Measurements from ENCODE around the gene UBTD2.
"Not testable (repeated sequence)": the region's sequence is repeated elsewhere in the genome, so short reads cannot be mapped to it uniquely, and the experiment has no call there.

UBTD2 gene

DNA sequence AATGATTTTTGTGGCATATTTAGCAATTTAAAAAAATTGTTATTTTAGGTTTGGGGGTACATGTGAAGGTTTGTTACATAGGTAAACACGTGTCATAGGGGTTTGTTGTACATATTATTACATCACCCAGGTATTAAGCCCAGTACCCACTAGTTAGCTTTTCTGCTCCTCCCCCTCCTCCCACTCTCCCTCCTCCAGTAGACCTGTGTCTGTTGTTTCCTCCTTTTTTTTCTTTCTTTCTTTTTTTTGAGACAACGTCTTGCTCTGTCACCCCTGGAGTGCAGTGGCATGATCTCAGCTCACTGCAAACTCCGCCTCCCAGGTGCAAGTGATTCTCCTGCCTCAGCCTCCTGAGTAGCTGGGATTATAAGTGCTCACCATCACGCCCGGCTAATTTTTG, 8.3 kb upstream of the UBTD2 start:
- not testable (repeated sequence) for DNase-seq

DNA sequence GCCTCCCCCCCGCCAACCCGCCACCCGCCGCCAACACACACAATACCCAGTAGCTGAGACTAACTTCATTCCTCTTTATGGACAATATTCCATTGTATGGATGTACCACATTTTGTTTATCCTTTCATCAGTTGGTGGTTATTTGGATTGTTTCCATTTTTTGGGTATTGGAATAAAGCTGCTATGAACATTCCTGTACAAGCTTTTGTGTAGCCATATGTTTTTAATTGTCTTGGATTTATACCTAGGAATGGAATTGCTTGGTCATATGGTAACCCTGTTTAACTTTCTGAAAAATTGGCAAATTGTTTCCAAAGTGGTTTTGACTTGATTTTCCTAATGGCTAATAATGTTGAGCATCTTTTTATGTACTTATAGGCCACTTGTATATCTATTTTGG, 4.9 kb upstream of the UBTD2 start:
- DNase-seq = no peak

DNA sequence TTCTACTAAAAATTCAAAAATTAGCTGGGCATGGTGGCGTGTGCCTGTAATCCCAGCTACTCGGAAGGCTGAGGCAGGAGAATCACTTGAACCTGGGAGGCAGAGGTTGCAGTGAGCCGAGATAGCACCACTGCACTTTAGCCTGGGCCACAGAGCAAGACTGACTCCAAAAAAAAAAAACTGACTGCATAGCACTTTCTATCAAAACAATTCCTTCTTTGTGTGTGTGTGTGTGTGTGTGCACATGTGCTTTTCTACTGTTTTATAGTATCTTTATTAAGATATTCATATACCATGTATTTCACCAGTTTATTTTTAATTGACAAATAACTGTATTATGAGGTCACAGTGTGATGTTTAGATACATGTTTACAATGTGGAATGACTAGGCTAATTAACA, 3.6 kb upstream of the UBTD2 start:
- not testable (repeated sequence) for DNase-seq

DNA sequence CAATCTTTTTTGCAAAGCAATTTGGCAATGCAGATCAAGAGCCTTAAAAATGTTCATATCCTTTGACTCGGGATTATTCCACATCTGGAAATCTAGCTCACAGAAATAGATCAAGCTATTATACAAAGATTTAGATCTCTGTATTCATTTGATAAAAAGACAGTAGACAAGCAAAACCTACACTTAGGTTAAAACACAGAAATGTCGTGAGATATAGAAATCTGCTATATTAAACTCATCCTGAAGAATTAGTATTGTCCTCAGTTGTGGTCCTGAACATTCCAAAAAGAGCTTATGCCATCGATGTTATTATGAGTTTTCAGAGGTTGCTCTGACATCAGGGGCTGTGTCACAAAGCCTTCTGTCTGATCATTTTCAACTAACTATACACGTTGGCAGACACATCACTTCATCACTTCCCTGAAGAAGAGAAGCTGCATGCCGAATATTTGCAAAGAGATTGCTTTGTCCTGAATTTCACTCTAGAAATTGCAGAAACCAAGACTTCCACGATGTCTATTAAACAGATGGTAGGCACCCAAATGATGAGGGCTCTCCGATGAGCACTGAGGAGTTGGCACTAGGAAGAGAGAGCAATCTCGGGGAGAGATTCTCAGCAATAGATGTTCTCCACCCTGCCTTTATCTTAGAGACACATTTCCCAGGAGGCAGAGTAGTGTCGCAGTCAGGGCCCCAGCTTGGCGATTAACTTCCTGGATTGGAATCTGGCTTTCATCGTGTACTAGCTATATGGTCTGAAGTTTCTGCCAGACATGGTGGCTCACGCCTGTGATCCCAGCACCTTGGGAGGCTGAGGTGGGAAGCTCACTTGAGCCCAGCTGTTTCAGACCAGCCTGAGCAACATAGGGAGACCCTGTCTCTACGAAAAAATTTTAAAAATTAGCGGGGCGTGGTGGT, 1.9 kb upstream of the UBTD2 start:
- DNase-seq = no peak

DNA sequence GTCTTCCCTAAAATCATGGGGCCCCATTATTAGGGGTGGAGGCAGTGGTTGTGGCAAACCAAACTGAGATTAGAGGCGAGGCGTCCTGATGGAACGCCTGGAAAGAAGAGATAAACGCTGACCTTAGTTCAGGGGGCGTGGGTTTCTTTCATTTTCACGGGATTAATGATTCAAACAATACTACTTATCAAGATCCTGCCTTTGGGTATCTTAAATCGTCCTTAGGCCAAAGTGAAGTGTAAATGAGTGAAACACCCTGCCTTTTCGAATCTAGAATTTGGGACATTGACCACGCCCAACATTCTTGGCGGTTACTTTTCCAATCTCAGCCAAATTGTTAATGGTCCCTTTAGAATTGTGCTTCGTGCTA, 1.0 kb upstream of the UBTD2 start:
- DNase-seq = no peak

DNA sequence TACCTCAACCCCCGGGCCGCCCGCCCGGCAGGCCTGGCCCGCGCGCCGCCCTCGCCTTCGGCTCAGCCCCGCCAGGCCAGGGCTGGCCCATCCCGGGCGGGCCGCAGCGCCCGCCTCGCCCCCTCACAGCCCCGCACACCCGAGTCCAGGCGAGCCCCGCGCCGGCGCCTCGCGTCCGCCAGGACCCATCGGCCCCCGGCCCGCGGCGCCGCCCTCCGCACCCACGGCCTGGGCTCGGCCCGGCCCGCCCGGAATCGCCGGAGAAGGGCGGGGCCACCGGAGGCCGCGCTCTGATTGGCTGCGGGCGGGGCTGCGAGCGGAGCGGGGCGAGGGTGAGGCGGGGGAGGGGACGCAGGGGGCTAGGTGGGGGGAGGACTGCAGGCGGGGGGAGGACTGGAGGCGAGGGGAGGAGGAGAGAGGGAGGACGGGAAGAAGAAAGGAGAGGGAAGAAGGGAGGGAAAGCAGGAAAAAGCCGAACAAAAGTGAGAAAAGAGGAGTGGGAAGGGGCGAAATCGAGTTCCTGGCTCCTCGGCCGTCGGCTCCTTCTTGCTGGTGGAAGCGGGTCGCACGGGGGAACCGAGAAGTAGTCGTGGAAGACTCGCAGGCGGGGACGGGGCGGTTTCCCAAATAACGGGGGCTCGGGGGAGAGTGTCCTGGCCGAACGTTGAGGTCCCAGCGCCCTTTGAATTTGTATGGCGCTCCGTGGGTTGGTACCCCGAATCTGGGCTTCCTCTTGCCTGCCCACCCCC, 472 bp upstream of the UBTD2 start:
- DNase-seq = peak; percentile 85

DNA sequence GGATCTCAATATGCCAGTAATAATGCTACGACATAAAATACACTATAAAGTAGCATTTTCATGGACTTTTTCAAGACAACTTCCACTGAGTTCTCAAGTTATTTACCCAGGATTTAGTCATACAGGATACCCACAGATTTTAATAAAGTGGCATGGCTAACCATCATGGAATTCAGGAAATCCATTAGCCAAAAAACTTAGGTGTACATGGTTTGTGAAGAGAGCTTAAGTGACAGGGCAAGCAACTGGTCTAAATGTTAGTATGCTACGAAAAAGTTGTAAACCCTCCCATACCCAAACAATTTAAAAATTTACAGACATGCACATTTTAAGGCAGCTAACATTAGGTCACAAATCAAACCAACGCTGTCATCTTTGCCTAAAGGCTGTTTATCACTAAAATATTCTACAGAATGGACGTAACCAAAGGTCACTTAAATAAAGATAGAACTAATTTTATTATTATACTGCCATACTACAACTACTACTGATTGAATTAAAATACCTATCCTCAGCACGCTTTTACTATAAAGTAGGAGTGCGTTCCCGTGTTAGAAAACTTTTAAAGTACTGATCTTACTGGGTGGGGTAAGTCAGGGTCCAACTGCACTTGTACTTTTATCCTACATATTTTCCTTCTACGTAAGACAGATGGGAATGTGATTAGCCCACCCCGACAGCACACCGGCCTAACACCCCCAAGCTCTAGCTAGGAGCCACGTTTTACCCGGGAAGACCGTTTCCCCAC, 1.1 kb downstream of the UBTD2 start:
- DNase-seq = no peak

DNA sequence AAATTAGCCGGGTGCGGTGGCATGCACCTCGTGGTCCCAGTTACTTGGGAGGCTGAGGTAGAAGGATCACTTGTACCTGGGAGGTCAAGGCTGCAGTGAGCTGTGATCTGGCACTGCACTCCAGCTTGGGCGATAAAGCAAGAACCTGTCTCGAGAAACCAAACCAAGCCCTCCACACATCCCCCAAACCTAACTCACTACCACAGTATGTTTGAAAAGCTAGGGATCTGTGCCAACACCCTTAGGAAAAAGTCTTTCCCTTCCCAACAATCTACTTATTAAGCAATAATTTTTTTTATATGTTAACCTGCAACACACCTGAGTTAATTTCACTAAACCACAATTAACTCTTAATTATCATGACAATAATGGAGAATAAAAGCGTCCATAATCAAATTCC, 2.2 kb downstream of the UBTD2 start:
- DNase-seq = no peak

DNA sequence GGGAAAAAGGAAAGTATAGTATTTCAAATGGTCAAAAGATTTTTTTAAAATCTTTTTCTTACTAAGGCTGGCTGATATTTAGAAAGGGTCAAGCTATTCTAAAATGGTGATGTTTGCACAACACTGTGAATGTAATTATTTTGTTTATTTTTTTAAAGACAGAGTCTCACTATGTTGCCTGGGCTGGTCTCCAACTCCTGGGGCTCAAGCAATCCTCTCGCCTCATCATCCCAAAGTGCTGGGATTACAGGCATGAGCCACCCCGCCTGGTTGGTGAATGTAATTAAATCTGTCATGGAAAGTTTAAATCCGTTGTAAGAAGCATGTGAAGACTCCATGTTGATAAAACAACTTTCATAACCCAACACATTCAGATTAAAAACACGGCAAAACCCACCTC, 2.6 kb downstream of the UBTD2 start:
- no peak for DNase-seq

DNA sequence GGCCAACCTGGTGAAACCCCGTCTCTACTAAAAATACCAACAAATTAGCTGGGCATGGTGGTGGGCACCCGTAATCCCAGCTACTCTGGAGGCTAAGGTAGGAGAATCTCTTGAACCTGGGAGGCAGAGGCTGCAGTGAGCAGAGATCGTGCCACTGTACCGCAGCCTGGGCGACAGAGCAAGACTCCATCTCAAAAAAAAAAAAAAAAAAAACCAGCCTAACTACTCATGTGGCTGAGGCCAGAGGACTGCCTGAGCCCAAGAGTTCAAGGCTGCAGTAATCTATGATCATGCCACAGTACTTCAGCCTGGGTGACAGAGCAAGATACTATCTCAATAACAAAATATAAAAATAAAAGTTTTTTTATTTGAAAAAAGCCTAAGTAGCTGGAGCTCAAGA, 3.2 kb downstream of the UBTD2 start:
- DNase-seq = no peak

DNA sequence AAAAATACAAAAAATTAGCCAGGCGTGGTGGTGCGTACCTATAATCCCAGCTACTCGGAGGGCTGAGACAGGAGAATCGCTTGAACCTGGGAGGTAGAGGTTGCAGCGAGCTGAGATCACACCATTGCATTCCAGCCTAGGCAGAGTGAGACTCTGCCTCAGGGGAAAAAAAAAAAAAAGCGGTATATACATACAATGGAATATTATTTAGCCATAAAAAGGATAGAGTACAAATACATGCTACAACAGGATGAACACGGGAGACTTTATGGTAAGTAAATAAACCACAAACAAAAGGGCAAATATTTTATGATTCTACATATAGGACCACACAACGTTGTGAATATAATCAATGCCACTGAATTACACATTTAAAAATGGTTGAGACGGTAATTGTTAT, 5.2 kb downstream of the UBTD2 start:
- no peak for DNase-seq

DNA sequence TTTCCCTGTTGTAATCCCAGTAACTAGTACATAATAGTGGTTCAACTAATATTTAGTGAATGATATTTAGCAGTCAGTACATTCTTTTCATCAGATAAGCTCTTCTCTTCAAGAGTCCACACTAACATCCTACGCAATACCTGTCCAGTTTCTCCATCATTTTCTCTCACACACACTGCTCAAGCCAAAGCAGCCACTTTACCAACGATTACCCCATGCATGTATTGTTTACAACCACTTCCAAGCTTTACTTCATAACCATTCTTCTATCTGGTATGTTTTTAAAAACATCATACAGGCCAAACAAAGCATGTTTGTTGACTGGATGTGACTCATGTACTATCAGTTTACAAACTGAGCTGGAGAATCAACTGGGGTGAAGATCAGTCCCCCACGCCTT, 7.3 kb downstream of the UBTD2 start:
- DNase-seq = no peak

DNA sequence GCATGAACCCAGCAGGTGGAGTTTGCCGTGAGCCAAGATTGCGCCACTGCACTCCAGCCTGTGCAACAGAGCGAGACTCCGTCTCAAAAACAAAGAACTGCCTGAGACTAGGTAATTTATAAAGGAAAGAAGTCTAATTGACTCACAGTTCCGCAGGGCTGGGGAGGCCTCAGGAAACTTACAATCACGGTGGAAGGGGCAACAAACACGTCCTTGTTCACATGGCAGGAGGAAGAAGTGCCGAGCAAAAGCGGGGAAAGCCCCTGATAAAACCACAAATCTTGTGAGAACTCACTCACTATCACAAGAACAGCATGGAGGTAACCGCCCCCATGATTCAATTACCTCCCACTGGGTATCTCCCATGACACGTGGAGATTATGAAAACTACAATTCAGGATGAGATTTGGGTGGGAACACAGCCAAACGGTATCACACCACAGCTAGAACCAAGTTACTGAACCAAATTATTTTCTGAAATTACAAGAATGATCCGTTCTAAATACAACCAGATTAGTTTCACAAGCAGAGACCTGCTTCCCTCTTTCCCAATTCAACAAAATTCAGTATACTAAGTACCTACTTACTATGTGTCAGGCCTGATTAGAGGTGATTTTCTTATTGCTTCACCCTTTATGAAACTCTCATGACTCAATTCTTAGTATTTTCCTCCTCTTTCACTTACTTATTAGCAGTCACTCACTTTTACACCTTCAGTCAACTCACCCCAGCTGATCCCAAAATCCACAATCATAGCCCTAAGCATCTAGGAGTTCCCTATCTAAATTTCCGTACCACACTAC, 8.4 kb downstream of the UBTD2 start:
- peak; percentile 52 for DNase-seq

DNA sequence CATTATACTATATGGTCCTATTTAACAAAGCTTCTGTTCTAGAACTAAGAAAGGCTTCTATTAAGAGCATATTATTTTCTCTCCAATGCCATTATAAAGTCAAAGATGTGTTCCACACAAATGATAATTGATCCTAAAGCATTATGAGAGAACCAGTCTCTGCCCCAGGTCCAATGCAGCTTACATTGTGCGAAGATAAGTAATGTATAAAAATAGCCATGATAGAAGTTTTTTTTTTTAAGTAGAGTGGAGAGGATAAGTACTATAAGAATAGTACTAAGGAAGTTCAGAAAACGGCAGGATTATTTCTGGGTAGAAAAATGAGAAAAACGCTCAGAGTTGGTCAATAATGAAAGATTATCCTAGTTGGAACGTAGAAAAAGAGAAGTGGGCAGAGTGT, 15.6 kb downstream of the UBTD2 start:
- no peak for DNase-seq

DNA sequence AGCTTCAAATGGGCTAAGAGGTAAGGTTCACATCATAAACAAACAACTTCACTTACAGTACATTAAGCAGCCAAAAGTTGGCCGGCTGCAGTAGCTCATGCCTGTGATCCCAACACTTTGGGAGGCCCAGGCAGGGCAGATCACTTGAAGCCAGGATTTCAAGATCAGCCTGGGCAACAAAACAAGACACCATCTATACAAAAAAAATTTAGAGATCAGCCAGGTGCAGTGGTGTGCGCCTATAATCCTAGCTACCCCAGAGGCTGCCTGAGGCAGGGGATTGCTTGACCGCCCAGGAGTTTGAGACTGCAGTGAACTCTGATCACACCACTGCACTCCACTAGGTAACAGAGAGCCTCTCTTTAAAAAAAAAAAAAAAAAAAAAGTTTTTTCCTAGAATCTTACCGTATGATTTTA, 16.9 kb downstream of the UBTD2 start:
- no peak for DNase-seq

DNA sequence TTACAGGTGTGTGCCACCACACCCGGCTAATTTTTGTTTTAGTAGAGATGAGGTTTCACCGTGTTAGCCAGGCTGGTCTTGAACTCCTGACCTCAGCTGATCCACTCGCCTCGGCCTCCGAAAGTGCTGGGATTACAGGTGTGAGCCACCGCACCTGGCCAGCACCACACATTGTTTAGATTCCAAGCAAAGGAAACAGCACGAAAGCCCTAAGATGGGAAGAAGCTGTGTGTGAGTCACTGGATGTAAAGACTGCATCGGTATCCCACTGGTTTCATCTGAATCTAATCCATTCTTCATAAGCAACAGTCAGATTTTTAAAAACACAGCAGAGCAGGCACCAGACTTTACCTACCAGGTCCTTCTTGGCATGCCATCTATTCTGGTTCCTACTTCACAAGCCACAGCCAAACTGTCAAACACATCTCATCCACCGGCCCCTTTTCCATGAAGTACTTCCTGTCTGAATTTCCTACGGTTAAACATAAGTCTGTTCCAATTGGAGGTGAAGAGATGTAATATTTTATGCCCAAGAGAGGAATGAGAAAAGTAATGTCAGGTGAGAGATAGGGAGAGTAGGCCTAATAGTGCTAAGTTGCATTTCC, 17.4 kb downstream of the UBTD2 start:
- DNase-seq = no peak

DNA sequence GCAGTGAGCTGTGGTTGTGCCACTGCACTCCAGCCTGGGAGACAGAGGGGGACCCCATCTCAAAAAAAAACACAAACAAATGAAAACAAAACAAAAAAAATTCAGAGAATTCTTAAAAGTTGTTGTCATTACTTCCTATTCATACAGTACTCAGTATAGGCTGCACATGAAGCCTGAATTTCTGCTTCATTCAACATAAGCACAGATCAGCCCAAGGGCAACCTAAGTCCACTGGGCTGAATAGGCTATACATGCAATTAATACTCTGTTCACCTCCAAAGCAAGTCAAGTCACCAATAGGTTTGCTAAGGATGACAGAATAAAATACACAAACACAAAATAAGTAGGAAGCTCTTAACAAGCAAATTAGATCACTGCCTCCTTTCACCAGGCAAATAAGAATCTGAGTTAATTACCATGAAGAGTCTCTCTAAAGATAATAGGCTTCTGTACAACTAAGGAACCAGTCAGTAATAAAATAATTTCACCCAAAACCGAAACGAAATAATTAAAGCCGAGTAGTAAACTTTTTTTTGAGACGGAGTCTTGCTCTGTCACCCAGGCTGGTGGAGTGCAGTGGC, 18.7 kb downstream of the UBTD2 start:
- no peak for DNase-seq

DNA sequence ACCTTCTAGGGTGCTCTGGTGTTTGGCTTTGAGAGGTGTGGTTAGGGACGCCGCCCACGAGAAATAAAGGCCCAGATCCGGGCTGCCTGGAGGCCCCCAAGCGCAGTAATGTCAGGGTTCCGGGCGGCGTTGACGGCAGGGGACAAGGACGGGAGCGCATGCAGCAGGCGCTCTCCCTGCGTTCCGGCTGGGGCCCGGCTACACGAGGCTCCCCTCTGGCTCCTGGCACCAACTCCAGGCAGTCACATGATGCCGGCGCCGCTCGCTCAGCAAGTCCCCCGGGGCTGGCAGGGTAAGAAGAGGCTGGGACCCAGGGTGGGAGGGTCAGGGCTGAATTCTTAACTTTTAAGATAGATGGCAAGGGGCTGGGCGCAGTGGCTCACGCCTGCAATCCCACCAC, 28.1 kb downstream of the UBTD2 start:
- DNase-seq = no peak

DNA sequence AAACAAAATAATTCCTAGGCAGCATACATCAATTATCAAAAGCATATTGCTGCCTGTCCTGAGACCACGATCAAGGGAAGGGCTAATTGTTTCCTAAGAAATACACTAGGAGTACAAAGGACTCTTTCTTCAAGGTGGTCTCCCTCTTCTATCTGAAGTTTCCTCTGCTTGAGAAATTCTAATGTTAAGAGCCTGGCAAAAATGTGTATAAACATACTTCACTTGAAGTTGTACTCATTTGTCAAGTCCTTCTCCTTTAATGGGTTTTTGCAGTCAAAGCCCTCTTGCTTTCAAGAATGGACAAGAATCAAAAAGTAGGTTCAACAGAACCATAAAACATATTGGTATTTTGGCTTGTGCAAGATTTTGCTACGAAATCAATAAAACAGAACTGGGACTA, 31.1 kb downstream of the UBTD2 start:
- no peak for DNase-seq

DNA sequence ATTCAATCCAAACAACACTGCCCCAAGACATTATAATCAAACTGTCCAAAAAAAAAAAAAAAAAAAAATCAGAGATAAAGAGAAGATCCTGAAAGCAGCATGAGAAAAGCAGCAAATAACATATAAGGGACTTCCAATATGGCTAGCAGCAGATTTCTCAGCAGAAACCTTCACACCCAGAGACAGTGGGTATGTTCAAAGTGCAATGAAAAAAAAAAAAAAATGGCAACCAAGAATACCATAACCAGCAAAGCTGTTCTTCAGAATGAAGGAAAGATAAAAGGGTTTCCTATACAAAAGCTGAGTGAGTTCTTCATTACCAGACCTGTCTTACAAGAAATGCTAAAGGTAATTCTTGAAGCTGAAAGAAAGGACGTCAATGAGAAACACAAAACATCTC, 32.1 kb downstream of the UBTD2 start:
- DNase-seq = no peak

DNA sequence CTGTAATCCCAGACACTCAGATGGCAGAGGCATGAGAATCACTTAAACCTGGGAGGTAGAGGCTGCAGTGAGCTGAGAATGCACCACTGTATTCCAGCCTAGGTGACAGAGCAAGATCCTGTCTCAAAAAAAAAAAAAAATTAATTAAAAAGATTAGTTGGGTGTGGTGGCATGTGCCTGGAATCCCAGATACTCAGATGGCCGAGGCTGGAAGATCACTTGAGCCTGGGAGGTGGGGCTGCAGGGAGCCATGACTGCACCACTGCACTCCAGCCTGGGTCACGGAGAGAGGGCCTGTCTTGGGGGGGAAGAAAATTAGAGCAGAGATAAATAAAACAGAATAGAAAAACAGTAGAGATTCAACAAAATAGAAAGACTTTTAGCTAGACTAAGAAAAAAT, 34.9 kb downstream of the UBTD2 start:
- DNase-seq = no peak

DNA sequence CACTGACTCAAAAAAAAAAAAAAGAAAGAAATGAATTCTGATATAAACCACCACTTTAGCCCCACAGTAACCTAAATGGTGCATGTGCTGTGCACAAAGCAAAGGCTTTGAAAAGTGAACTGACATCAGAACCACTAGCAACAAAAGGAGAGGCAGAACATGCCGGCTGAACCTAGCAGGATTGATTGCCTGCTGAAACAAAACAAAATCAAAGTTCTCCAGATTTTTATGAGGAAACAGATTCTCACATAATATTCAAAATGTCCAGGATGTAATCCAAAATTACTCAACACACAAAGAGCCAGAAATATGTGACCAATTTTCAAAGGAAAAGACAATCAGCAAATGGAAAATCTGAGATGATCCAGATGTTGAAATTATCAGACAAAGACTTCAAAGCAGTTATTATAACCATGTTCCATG, 37.9 kb downstream of the UBTD2 start:
- no peak for DNase-seq

All from CD4-positive, alpha-beta T cell treated with Interleukin-17A for 4 hours (primary cell).